Smooth muscle cell of the brain vasculature (primary cell): ENCODE results near the gene STIM1.

Source experiments
- DNase-seq: peaks from one replicate; pipeline ENCODE4 v3.0.0-alpha.2; 2012; ENCODE audit warnings: low read depth, low spot score

Gene STIM1

GRCh38 chr11:4065601-4066377 is 210.3 kb downstream of the STIM1 start:
- no peak for DNase-seq

- DNase-seq: no peak
Observed at GRCh38 chr11:4066910-4067309, 211.4 kb downstream of the STIM1 start.

- DNase-seq: no peak
Observed at GRCh38 chr11:4068962-4069361, 213.5 kb downstream of the STIM1 start.

- DNase-seq: no peak
Observed at GRCh38 chr11:4071325-4071724, 215.9 kb downstream of the STIM1 start.

GRCh38 chr11:4071914-4072313 is 216.4 kb downstream of the STIM1 start:
- DNase-seq: no peak

- peak; percentile 52 for DNase-seq
Observed at GRCh38 chr11:4072668-4073285, 217.3 kb downstream of the STIM1 start.

GRCh38 chr11:4074266-4074665 is 218.8 kb downstream of the STIM1 start:
- DNase-seq: no peak

- no peak for DNase-seq
Observed at GRCh38 chr11:4076774-4077173, 221.3 kb downstream of the STIM1 start.

- no peak for DNase-seq
Observed at GRCh38 chr11:4083198-4083597, 227.7 kb downstream of the STIM1 start.

GRCh38 chr11:4084406-4085125 is 229.1 kb downstream of the STIM1 start:
- DNase-seq: no peak

- DNase-seq: no peak
Observed at GRCh38 chr11:4085575-4085974, 230.1 kb downstream of the STIM1 start.

GRCh38 chr11:4086575-4087353 is 231.3 kb downstream of the STIM1 start:
- DNase-seq: no peak

GRCh38 chr11:4087551-4087950 is 232.1 kb downstream of the STIM1 start:
- no peak for DNase-seq

GRCh38 chr11:4090258-4090657 is 234.8 kb downstream of the STIM1 start:
- no peak for DNase-seq

GRCh38 chr11:4092026-4092425 is 236.6 kb downstream of the STIM1 start:
- DNase-seq: no peak

- DNase-seq: no peak
Observed at GRCh38 chr11:4093519-4094347, 238.3 kb downstream of the STIM1 start.

GRCh38 chr11:4094348-4095291 is 239.2 kb downstream of the STIM1 start, which contains the start of gene RRM1:
TSS of gene RRM1 (plus strand) at chr11:4094799. CDS start at chr11:4095013, 214 bp downstream.
- DNase-seq: peak; percentile 90

GRCh38 chr11:4095509-4096230 is 240.2 kb downstream of the STIM1 start:
- DNase-seq: no peak

GRCh38 chr11:4098026-4098621 is 242.7 kb downstream of the STIM1 start:
- no peak for DNase-seq
